K562 (cell line): ENCODE measurements around the gene DNAJC15. TPM values are rescaled to one million over a fixed set of nuclear protein-coding genes. Genes with fewer than 3 reads are reported as not detected.

Experiments used
- ATAC-seq: fragments of 200-7000 bp; cut with Tn5 transposase; 3 replicates; pipeline ENCODE4 v1.9.1; 2020; ENCODE audit warnings: moderate library complexity
- BruUV-seq: library from RNA; stranded (reverse); fragments of 400-500 nt; replicated peaks from 2 replicates; lab custom pipeline; 2021; lab: Mats Ljungman, UMichigan
- CTCF ChIA-PET: fragments of 300-600 bp; formaldehyde crosslinking; extraction: SDS; loops from one replicate; lab custom pipeline; 2021; ENCODE audit warnings: low intra/inter-chr PET ratio; lab: Yijun Ruan, JAX
- POLR2A ChIA-PET: fragments of 300-600, 350-650 bp; sonication (Branson Sonifier 250); formaldehyde crosslinking; extraction: SDS; loops from one replicate; lab custom pipeline; 2021; ENCODE audit warnings: antibody characterized with exemption, inconsistent platforms; lab: Yijun Ruan, JAX
- DNase-seq, 4 experiments: peaks; one replicate each; pipeline versions ENCODE4 v3.0.0 to v3.0.0-alpha.2; 2011 to 2018; ENCODE audit warnings: low spot score in 3 of 4, mixed read lengths in 3 of 4; ENCODE audit errors: extremely low read depth in 1 of 4
- FAIRE-seq: peaks from 2 replicates; lab custom pipeline; 2011; peaks lifted over from hg19 to GRCh38; lab: Jason Lieb, UNC
- H2AFZ ChIP-seq: 2 replicates; pipeline ENCODE4 v1.6.0; 2011; ENCODE audit warnings: low read depth, low read length, control low read depth, inconsistent platforms
- H3K27ac ChIP-seq: fragments of 200-600 bp; 3 replicates; pipeline ENCODE4 v1.8.0; 2011; ENCODE audit warnings: low read depth, mild to moderate bottlenecking, control low read depth, inconsistent platforms, low read length, moderate library complexity, mixed read lengths; ENCODE audit errors: extremely low read depth
- H3K27me3 ChIP-seq, 2 experiments: fragments of 300-600 bp in 1 of 2; 2 replicates in 1 of 2; 3 replicates in 1 of 2; pipeline versions ENCODE4 v1.6.0 to v1.8.0; 2011; ENCODE audit warnings: inconsistent platforms in 2 of 2, low read length in 2 of 2, mild to moderate bottlenecking in 1 of 2, mixed read lengths in 1 of 2, moderate library complexity in 1 of 2; ENCODE audit not compliant: control insufficient read depth in 2 of 2, insufficient read depth in 2 of 2
- H3K36me3 ChIP-seq: fragments of 300-600 bp; 3 replicates; pipeline ENCODE4 v1.8.0; 2011; ENCODE audit warnings: mild to moderate bottlenecking, low read length, inconsistent platforms; ENCODE audit not compliant: control insufficient read depth, insufficient read depth
- H3K4me1 ChIP-seq, 2 experiments: fragments of 200-600 bp in 1 of 2; replicated peaks in 1 of 2; 2 replicates in 1 of 2; 3 replicates in 1 of 2; pipeline versions ENCODE4 v1.5.1 to v1.8.0; 2011; ENCODE audit warnings: inconsistent platforms in 2 of 2, low read length in 2 of 2, mild to moderate bottlenecking in 1 of 2, mixed read lengths in 1 of 2, moderate library complexity in 1 of 2; ENCODE audit not compliant: control insufficient read depth in 2 of 2, insufficient read depth in 2 of 2
- H3K4me2 ChIP-seq: 2 replicates; pipeline ENCODE4 v1.6.1; 2011; ENCODE audit warnings: low read length, control low read depth, inconsistent platforms, mixed read lengths; ENCODE audit not compliant: insufficient read depth
- H3K4me3 ChIP-seq: fragments of 200-600 bp; sonication (generic), shearing (Covaris generic); 2 replicates; pipeline ENCODE4 v1.5.1; 2016; ENCODE audit warnings: control low read depth, inconsistent platforms
- H3K79me2 ChIP-seq: fragments of 200-600 bp; 3 replicates; pipeline ENCODE4 v1.8.0; 2011; ENCODE audit warnings: low read length, inconsistent platforms; ENCODE audit not compliant: control insufficient read depth, insufficient read depth
- H3K9ac ChIP-seq, 2 experiments: 2 replicates each; pipeline versions ENCODE4 v1.6.0 to v1.6.1; 2011; ENCODE audit warnings: low read depth in 2 of 2, low read length in 2 of 2, control low read depth in 1 of 2, inconsistent platforms in 1 of 2, mild to moderate bottlenecking in 1 of 2, mixed read lengths in 1 of 2; ENCODE audit not compliant: insufficient read depth in 1 of 2
- H3K9me1 ChIP-seq: one replicate; pipeline ENCODE4 v1.6.0; 2011; ENCODE audit warnings: inconsistent platforms, mild to moderate bottlenecking, low read length, moderate library complexity; ENCODE audit not compliant: control insufficient read depth, insufficient read depth
- H3K9me3 ChIP-seq: replicated peaks from 2 replicates; pipeline ENCODE4 v1.5.1; 2011; ENCODE audit warnings: low read depth, low read length, inconsistent platforms; ENCODE audit not compliant: control insufficient read depth, insufficient read depth
- H4K20me1 ChIP-seq: replicated peaks from 2 replicates; pipeline ENCODE4 v1.6.1; 2011; ENCODE audit warnings: low read length, inconsistent platforms, mixed read lengths; ENCODE audit not compliant: control insufficient read depth, insufficient read depth
- CBX3 ChIP-seq, 2 experiments: IDR thresholded peaks; 1 replicate in 1 of 2; 2 replicates in 1 of 2; pipeline ENCODE4 v1.6.1; 2012; ENCODE audit warnings: inconsistent platforms in 2 of 2, low read length in 2 of 2, borderline replicate concordance in 1 of 2, control low read depth in 1 of 2
- CREB1 ChIP-seq, 2 experiments: sonication (generic) in 1 of 2; formaldehyde crosslinking in 1 of 2; IDR thresholded peaks; 2 replicates each; pipeline versions ENCODE4 v1.6.1 to v1.8.0; 2012 to 2022; ENCODE audit warnings: inconsistent platforms in 1 of 2, mild to moderate bottlenecking in 1 of 2, missing genetic modification reagents in 1 of 2, moderate library complexity in 1 of 2
- HINFP ChIP-seq: fragments of 450-650 bp; conservative IDR thresholded peaks from 2 replicates; pipeline ENCODE4 v1.6.1; 2016; ENCODE audit warnings: missing genetic modification characterization, low read depth, mild to moderate bottlenecking, control low read depth, missing compliant biosample characterization
- IFI16 ChIP-seq: fragments of 250-450 bp; sonication (Bioruptor Pico); IDR thresholded peaks from 2 replicates; pipeline ENCODE4 v2.1.2; 2022; ENCODE audit warnings: mild to moderate bottlenecking, inconsistent platforms
- PHB2 ChIP-seq: fragments of 450-650 bp; IDR thresholded peaks from 2 replicates; pipeline ENCODE4 v1.6.1; 2017; ENCODE audit warnings: low read depth
- U2AF2 ChIP-seq: fragments of 200-400 bp; formaldehyde crosslinking; optimal IDR thresholded peaks from 2 replicates; pipeline ENCODE3; 2017; ENCODE audit warnings: low read depth, mild to moderate bottlenecking, low read length
- WHSC1 ChIP-seq: IDR thresholded peaks from one replicate; pipeline ENCODE4 v1.6.1; 2012; ENCODE audit warnings: low read length, control low read depth, inconsistent platforms
- WGBS: fragments of 100-300 bp; shearing (Covaris generic); methylation state at CpG from one replicate; pipeline ENCODE4 v1.1.6; 2016; ENCODE audit warnings: low coverage, mixed read lengths; ENCODE audit not compliant: insufficient coverage; ENCODE audit errors: missing lambda C conversion rate; 5-methylcytosine and 5-hydroxymethylcytosine counted together
- in situ Hi-C: fragments of 300-500 bp; cut with MboI; formaldehyde crosslinking; loops from 4 replicates; pipeline ENCODE4 v1.15.0; 2018; ENCODE audit warnings: inconsistent platforms, mixed read lengths
- intact Hi-C: fragments of 100-400 bp; cut with micrococcal nuclease; formaldehyde crosslinking; loops from 2 replicates; pipeline ENCODE4 v1.14.2; 2022
- polyA plus RNA-seq, 8 experiments: library from polyadenylated mRNA; depleted of rRNA in 4 of 8; stranded (reverse) in 5 of 8; unstranded in 3 of 8; fragments of >200 nt; fragmentation: Nextera tagmentation in 2 of 8; fragmentation: Illumina TruSeq in 1 of 8; extraction: Ambion mirVana in 2 of 8; extraction: Trizol in 1 of 8; gene quantifications; 2 replicates each; pipeline versions ENCODE4 v1.2.1 to v1.2.3, GENCODE V29; 2011 to 2014; ENCODE audit warnings: inconsistent platforms in 1 of 8, missing spikeins in 1 of 8
- total RNA-seq, 7 experiments: library from RNA; depleted of rRNA in 6 of 7; stranded (reverse); fragments of >200 nt in 6 of 7; fragmentation: Illumina TruSeq in 2 of 7; extraction: Trizol in 2 of 7; gene quantifications; 2 replicates each; pipeline versions ENCODE4 v1.2.1 to v1.2.3, GENCODE V29; 2011 to 2021; ENCODE audit warnings: low replicate concordance in 1 of 7
- TF ChIP-seq, protein P1 (sequence below): fragments of 450-650 bp; IDR thresholded peaks from one replicate; pipeline ENCODE4 v1.6.1; 2018; ENCODE audit warnings: mild to moderate bottlenecking, moderate library complexity; ENCODE audit not compliant: partially characterized antibody
- TF ChIP-seq, protein P2 (sequence below): sonication (generic); formaldehyde crosslinking; IDR thresholded peaks from 2 replicates; pipeline ENCODE4 v1.8.0; 2022; ENCODE audit warnings: missing genetic modification reagents, mild to moderate bottlenecking, borderline replicate concordance
- TF ChIP-seq, protein P3 (sequence below): fragments of 250-450 bp; sonication (Bioruptor Pico); IDR thresholded peaks from 2 replicates; pipeline ENCODE4 v1.4.0; 2020; ENCODE audit warnings: mild to moderate bottlenecking, moderate library complexity

The DNAJC15 gene
- total and polyA plus RNA-seq, 9 of the 15 experiments (the other 6 are each of a cell fraction or from before 2014, with no cell fraction given) = 0.47 to 3.8 (median 1.0) TPM

DNA sequence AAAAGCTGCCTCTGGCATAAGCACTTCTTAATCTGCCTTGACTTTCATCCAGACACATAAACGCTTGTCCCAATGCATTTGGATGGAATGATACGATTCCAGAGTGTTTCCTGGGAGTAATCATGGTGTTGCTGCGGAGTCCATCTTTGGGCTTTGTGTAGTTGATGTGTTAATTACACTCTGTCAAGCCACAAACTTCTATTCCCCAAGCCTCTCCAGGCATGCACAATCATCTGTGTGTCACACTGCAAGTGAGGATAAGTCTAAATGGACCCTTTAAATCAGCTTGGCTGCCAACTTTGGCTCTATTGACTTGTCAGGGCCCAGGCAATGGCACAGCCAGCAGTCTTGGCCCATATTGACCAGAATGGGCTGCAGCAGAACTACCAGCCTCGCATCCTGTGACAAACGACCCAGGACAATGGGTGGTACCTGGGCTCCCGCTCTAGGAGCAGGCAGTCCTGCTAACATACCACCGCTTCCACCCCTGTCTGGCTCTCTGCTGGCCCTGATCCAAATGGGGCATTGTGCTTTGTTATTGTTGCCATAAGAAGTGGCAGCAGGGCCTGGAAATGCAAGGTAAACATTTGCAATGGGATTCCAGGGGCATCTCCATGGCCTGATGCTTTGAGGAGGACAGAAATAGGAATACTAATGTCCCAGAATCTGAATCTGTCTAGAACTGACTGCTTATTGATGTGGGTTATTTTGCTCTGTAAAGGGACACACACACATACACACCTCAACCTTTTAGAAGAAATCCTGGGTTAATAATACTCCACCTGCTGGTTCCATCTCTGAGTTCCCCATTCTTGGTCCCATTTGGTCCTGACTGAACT, 127.2 kb downstream of the DNAJC15 start:
- no TSS peak for BruUV-seq
- in situ Hi-C loops = no loop called here

More for the DNA sequence above, 127.2 kb downstream of the DNAJC15 start:
- no peak for FAIRE-seq
- CTCF ChIA-PET = no interaction called here
- 2% methylated on average over 7 of the region's 7 CpGs for WGBS
- no peak overlapping the region for H2AFZ ChIP-seq
- no peaks in the 10 kb centered on the region for H3K9me1 ChIP-seq
- no peak overlapping the region for H3K27ac ChIP-seq
- DNase-seq = no peak
- intact Hi-C loops = no loop called here
- H3K9me3 ChIP-seq = no peaks in the 10 kb centered on the region
- no peaks in the 10 kb centered on the region for H3K36me3 ChIP-seq
- H3K4me2 ChIP-seq = no peak overlapping the region
- H3K4me3 ChIP-seq = no peak overlapping the region
- ATAC-seq = no peak
- no peak overlapping the region for H3K9ac ChIP-seq
- POLR2A ChIA-PET = no interaction called here
- no peaks in the 10 kb centered on the region for H3K27me3 ChIP-seq
- TF ChIP-seq CREB1 (IDR thresholded peaks at IDR 0.05) = no peak
- TF ChIP-seq CREB1 (CRISPR knock-in tag; IDR thresholded peaks at IDR 0.05) = no peak
- TF ChIP-seq, protein P1, sequence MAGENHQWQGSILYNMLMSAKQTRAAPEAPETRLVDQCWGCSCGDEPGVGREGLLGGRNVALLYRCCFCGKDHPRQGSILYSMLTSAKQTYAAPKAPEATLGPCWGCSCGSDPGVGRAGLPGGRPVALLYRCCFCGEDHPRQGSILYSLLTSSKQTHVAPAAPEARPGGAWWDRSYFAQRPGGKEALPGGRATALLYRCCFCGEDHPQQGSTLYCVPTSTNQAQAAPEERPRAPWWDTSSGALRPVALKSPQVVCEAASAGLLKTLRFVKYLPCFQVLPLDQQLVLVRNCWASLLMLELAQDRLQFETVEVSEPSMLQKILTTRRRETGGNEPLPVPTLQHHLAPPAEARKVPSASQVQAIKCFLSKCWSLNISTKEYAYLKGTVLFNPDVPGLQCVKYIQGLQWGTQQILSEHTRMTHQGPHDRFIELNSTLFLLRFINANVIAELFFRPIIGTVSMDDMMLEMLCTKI = no peak
- no peak for TF ChIP-seq U2AF2
- TF ChIP-seq, protein P2, sequence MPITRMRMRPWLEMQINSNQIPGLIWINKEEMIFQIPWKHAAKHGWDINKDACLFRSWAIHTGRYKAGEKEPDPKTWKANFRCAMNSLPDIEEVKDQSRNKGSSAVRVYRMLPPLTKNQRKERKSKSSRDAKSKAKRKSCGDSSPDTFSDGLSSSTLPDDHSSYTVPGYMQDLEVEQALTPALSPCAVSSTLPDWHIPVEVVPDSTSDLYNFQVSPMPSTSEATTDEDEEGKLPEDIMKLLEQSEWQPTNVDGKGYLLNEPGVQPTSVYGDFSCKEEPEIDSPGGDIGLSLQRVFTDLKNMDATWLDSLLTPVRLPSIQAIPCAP = no peak
- no peak for TF ChIP-seq IFI16 (CRISPR knock-in tag)
- TF ChIP-seq, protein P3, sequence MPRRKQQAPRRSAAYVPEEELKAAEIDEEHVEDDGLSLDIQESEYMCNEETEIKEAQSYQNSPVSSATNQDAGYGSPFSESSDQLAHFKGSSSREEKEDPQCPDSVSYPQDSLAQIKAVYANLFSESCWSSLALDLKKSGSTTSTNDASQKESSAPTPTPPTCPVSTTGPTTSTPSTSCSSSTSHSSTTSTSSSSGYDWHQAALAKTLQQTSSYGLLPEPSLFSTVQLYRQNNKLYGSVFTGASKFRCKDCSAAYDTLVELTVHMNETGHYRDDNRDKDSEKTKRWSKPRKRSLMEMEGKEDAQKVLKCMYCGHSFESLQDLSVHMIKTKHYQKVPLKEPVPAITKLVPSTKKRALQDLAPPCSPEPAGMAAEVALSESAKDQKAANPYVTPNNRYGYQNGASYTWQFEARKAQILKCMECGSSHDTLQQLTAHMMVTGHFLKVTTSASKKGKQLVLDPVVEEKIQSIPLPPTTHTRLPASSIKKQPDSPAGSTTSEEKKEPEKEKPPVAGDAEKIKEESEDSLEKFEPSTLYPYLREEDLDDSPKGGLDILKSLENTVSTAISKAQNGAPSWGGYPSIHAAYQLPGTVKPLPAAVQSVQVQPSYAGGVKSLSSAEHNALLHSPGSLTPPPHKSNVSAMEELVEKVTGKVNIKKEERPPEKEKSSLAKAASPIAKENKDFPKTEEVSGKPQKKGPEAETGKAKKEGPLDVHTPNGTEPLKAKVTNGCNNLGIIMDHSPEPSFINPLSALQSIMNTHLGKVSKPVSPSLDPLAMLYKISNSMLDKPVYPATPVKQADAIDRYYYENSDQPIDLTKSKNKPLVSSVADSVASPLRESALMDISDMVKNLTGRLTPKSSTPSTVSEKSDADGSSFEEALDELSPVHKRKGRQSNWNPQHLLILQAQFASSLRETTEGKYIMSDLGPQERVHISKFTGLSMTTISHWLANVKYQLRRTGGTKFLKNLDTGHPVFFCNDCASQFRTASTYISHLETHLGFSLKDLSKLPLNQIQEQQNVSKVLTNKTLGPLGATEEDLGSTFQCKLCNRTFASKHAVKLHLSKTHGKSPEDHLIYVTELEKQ (CRISPR knock-in tag) = no peak
- TF ChIP-seq PHB2 = no peak
- no peak for TF ChIP-seq WHSC1
- TF ChIP-seq CBX3 (IDR thresholded peaks at IDR 0.05; ENCODE audit: borderline replicate concordance in 1 of 2, low read length in 2 of 2) = no peak
- TF ChIP-seq HINFP (tag) = no peak
- no peaks in the 10 kb centered on the region for H4K20me1 ChIP-seq
- H3K4me1 ChIP-seq = no peaks in the 10 kb centered on the region
- H3K79me2 ChIP-seq = no peaks in the 10 kb centered on the region
